Measurements from ENCODE around the gene TMEM129.

GRCh38 chr4:1766106-1767060 is 45.3 kb upstream of the TMEM129 start:
- TF ChIP-seq PATZ1 (CRISPR knock-in tag; IDR thresholded peaks at IDR 0.05; ENCODE audit: borderline replicate concordance) (no peak), CSDC2 (CRISPR knock-in tag; IDR thresholded peaks at IDR 0.05) (no peak), BACH2 (CRISPR knock-in tag; IDR thresholded peaks at IDR 0.05; ENCODE audit: borderline replicate concordance) (no peak), RARB (CRISPR knock-in tag; IDR thresholded peaks at IDR 0.05) (no peak), ZFP30 (CRISPR knock-in tag; IDR thresholded peaks at IDR 0.05) (no peak), OSR1 (CRISPR knock-in tag; IDR thresholded peaks at IDR 0.05) (no peak), ZFP3 (CRISPR knock-in tag; IDR thresholded peaks at IDR 0.05) (no peak)

Data from SK-N-SH treated with all-trans-retinoic acid at 6 μM for 48 hours (cell line).